DOHH2 (cell line): Measurements from ENCODE around the gene TSC22D3.

Source experiments
- H3F3A ChIP-seq: fragments of 200-600 bp; sonication (generic), shearing (Covaris generic); 2 replicates; pipeline ENCODE4 v1.6.0; 2016; ENCODE audit warnings: antibody characterized with exemption, mild to moderate bottlenecking; ENCODE audit not compliant: control insufficient read depth, insufficient read depth
- H3K27ac ChIP-seq: fragments of 200-600 bp; sonication (generic); 2 replicates; pipeline ENCODE4 v1.5.1; 2014; ENCODE audit warnings: low read depth, mild to moderate bottlenecking, low read length, moderate library complexity
- H3K27me3 ChIP-seq: fragments of 200-600 bp; sonication (generic); 2 replicates; pipeline ENCODE4 v1.6.1; 2014; ENCODE audit warnings: mild to moderate bottlenecking, low read length, mixed read lengths; ENCODE audit not compliant: control insufficient read depth
- H3K36me3 ChIP-seq: fragments of 200-600 bp; sonication (generic); 2 replicates; pipeline ENCODE4 v1.6.1; 2014; ENCODE audit warnings: mild to moderate bottlenecking, low read length, moderate library complexity, mixed read lengths; ENCODE audit not compliant: control insufficient read depth
- H3K4me1 ChIP-seq: fragments of 200-600 bp; sonication (generic); 2 replicates; pipeline ENCODE4 v1.6.1; 2014; ENCODE audit warnings: mild to moderate bottlenecking, low read length, mixed read lengths; ENCODE audit not compliant: control insufficient read depth
- H3K4me2 ChIP-seq: fragments of 200-600 bp; sonication (generic); 2 replicates; pipeline ENCODE4 v1.6.0; 2014; ENCODE audit warnings: mild to moderate bottlenecking, low read length, moderate library complexity
- H3K4me3 ChIP-seq: fragments of 200-600 bp; sonication (generic); 2 replicates; pipeline ENCODE4 v1.5.1; 2014; ENCODE audit warnings: mild to moderate bottlenecking, low read length, mixed read lengths
- H3K79me2 ChIP-seq: fragments of 200-600 bp; sonication (generic); 2 replicates; pipeline ENCODE4 v1.6.1; 2014; ENCODE audit warnings: mild to moderate bottlenecking, low read length, mixed read lengths; ENCODE audit not compliant: control insufficient read depth
- H3K9me2 ChIP-seq: fragments of 200-600 bp; sonication (generic); replicated peaks from 2 replicates; pipeline ENCODE4 v1.6.1; 2014; ENCODE audit warnings: mild to moderate bottlenecking, low read length, mixed read lengths; ENCODE audit not compliant: control insufficient read depth
- H3K9me3 ChIP-seq: fragments of 200-600 bp; sonication (generic); 2 replicates; pipeline ENCODE4 v1.6.1; 2014; ENCODE audit warnings: antibody characterized with exemption, low read length, mixed read lengths; ENCODE audit not compliant: control insufficient read depth, insufficient read depth
- H4K20me1 ChIP-seq: fragments of 200-600 bp; sonication (generic); 2 replicates; pipeline ENCODE4 v1.6.0; 2014; ENCODE audit warnings: low read depth, mild to moderate bottlenecking, antibody characterized with exemption, low read length, moderate library complexity; ENCODE audit not compliant: control insufficient read depth, insufficient read depth
- EZH2phosphoT487 ChIP-seq: fragments of 200-600 bp; sonication (generic); IDR thresholded peaks from 2 replicates; pipeline ENCODE4 v1.6.1; 2017; ENCODE audit warnings: borderline replicate concordance, mild to moderate bottlenecking, antibody characterized with exemption, low read length, moderate library complexity, mixed read lengths
- TF ChIP-seq, protein P1 (sequence below): fragments of 200-600 bp; sonication (generic); IDR thresholded peaks from one replicate; pipeline ENCODE4 v1.5.1; 2014; ENCODE audit warnings: antibody characterized with exemption, mild to moderate bottlenecking, low read depth, low read length; ENCODE audit not compliant: poor library complexity, severe bottlenecking

The TSC22D3 gene

DNA sequence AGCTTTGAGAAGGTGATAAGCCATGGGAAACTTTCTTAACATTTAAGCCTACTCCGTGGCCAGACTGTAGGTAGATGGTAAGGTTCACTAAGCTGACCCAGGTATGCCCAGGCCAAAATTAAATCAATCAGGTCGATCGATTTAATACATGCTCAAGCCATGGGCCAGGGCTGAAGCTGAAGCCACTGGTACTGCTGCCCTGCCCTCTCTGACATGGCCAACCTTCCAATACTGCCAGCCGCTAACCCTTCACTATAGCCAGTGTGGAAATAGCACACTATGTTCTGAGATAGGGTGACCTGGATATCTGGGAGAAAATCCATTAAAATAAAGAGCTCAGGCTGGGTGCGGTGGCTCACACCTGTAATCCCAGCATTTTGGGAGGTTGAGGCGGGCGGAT lies 31.6 kb downstream of the TSC22D3 start:
- no peaks in the 10 kb centered on the region for H3K79me2 ChIP-seq
- no peak overlapping the region for H3K27ac ChIP-seq
- H3K4me3 ChIP-seq = no peak overlapping the region
- no peaks in the 10 kb centered on the region for H3K27me3 ChIP-seq
- H3K4me1 ChIP-seq = peaks cover 16% of the 10 kb centered on the region
- no peaks in the 10 kb centered on the region for H4K20me1 ChIP-seq
- no peak overlapping the region for H3K4me2 ChIP-seq
- no peaks in the 10 kb centered on the region for H3F3A ChIP-seq
- no peaks in the 10 kb centered on the region for H3K36me3 ChIP-seq
- H3K9me2 ChIP-seq = no peaks in the 10 kb centered on the region
- TF ChIP-seq EZH2phosphoT487 = no peak
- TF ChIP-seq, protein P1, sequence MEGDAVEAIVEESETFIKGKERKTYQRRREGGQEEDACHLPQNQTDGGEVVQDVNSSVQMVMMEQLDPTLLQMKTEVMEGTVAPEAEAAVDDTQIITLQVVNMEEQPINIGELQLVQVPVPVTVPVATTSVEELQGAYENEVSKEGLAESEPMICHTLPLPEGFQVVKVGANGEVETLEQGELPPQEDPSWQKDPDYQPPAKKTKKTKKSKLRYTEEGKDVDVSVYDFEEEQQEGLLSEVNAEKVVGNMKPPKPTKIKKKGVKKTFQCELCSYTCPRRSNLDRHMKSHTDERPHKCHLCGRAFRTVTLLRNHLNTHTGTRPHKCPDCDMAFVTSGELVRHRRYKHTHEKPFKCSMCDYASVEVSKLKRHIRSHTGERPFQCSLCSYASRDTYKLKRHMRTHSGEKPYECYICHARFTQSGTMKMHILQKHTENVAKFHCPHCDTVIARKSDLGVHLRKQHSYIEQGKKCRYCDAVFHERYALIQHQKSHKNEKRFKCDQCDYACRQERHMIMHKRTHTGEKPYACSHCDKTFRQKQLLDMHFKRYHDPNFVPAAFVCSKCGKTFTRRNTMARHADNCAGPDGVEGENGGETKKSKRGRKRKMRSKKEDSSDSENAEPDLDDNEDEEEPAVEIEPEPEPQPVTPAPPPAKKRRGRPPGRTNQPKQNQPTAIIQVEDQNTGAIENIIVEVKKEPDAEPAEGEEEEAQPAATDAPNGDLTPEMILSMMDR = no peak
- no peaks in the 10 kb centered on the region for H3K9me3 ChIP-seq

DNA sequence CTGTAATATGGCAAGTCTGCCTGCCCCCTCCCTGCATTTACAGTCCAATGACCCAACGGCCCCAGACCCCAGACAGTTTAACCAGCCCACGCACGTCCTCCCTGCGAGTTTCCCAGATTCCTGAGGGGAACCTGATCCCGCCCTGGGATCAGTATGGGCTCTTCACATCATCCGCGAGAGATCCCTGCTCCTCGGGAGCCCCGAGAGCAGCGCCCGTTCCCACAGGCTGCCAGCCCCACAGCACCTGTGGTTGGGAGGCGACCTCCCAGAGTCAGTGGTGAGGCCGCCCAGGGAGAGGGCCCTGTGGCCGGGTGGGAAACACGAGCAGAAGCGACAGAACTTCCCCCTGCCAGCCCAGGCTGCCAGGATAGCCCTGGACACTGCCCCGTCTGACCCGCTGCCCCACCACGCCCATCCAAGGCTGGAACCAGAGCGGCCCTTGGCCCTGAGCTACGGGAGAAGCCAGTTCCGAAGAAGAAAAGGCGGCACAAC lies 32.8 kb downstream of the TSC22D3 start:
- Histone ChIP-seq H3K79me2 (no peaks in the 10 kb centered on the region), H3K4me2 (peak overlapping the region; percentile 59), H3F3A (no peaks in the 10 kb centered on the region), H3K36me3 (no peaks in the 10 kb centered on the region), H4K20me1 (no peaks in the 10 kb centered on the region), H3K27ac (no peak overlapping the region), H3K4me3 (peak overlapping the region; percentile 49), H3K27me3 (no peaks in the 10 kb centered on the region), H3K9me2 (no peaks in the 10 kb centered on the region), H3K4me1 (peaks cover 16% of the 10 kb centered on the region), H3K9me3 (no peaks in the 10 kb centered on the region)
- TF ChIP-seq EZH2phosphoT487 = no peak
- TF ChIP-seq, protein P1 = no peak

DNA sequence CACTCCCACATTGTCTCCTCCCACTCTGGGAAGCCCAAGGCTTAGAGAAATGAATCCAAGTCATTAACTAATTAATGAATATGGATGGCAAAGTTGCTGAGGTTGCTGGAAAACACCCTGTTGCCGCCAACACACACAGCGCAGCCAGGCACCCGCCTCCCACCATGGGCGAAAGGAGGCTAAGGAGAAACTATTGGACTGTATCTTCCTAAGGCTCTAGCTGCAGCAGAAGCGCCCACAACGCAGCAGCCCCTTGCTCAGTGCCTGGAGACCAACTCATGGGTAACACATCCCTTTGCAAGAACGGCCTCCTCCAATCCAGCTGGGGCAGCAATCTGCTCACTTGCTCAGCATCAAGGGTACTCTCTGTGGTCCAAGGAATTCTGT lies 34.2 kb downstream of the TSC22D3 start:
- peaks cover 16% of the 10 kb centered on the region for H3K4me1 ChIP-seq
- peak overlapping the region; percentile 59 for H3K4me2 ChIP-seq
- TF ChIP-seq EZH2phosphoT487 = no peak
- TF ChIP-seq, protein P1 = no peak
- H3K27ac ChIP-seq = no peak overlapping the region
- no peaks in the 10 kb centered on the region for H3K36me3 ChIP-seq
- H3K4me3 ChIP-seq = peak overlapping the region; percentile 49
- H3K9me2 ChIP-seq = no peaks in the 10 kb centered on the region
- H3K79me2 ChIP-seq = no peaks in the 10 kb centered on the region
- no peaks in the 10 kb centered on the region for H3K9me3 ChIP-seq
- H3K27me3 ChIP-seq = no peaks in the 10 kb centered on the region
- no peaks in the 10 kb centered on the region for H3F3A ChIP-seq
- H4K20me1 ChIP-seq = no peaks in the 10 kb centered on the region
